IPS-18c (cell line): ENCODE data around the gene TRAPPC3.
"Not testable (repeated sequence)": the region's sequence is repeated elsewhere in the genome, so short reads cannot be mapped to it uniquely, and the experiment has no call there.

Source experiments
- H3K4me3 ChIP-seq: 2 replicates; pipeline ENCODE4 v1.7.0; 2013; ENCODE audit warnings: low read depth, mild to moderate bottlenecking, low read length, moderate library complexity; ENCODE audit not compliant: insufficient read depth
- H3K9me3 ChIP-seq: one replicate; pipeline ENCODE4 v1.6.1; 2013; ENCODE audit warnings: mild to moderate bottlenecking, low read length, moderate library complexity; ENCODE audit not compliant: control insufficient read depth, insufficient read depth

The TRAPPC3 gene

DNA sequence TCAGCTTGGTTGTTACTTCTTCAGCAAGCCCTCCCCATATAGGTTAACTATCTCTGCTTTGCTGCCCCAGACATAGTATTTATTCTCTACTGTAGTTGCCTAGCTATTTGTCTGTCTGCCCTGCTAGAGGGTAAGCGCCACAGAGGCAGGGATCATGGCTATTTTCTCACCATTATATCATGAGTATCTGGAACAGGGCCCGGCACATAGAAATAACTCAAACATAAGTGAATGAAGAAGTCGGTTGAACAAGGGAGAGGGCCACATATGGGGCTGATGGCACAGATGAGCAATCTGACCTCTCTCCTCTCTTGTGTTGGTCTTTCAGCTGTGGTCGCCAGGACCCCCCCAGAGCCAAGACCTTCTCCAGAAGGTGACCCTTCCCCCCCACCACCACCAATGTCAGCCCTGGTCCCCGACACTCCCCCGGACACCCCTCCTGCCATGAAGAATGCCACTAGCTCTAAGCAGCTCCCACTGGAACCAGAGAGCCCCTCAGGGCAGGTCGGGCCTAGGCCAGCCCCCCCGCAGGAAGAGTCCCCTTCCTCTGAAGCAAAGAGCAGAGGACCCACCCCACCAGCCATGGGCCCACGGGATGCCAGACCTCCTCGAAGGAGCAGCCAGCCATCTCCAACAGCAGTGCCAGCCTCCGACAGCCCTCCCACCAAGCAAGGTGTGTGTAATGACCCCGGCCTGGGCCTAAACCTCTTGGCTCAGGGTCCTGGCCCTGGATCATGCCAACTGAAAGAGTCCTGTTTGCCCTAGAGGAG lies 21.5 kb upstream of the TRAPPC3 start:
- H3K4me3 ChIP-seq, result no peak overlapping the region
- H3K9me3 ChIP-seq, result no peaks in the 10 kb centered on the region

DNA sequence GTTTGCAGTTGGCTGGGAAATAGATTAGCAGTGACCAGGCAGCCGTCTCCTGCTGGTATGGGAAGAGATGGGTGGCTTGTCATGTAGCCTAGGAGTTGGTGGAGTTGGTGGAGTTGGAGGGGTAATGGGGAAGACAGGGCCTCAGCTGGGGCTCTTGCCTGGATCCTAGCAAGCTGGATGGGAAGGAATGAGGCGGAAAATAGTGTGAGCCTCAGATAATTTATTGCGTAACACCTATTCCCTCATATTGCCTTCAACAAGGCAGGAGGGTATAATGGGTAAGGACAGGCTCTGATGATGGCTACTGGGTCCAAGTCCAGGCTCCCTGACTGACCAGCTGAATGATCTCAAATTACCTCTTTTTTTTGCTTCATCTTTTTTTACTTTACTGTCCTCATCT lies 19.2 kb upstream of the TRAPPC3 start:
- Histone ChIP-seq H3K9me3 (no peaks in the 10 kb centered on the region), H3K4me3 (no peak overlapping the region)

DNA sequence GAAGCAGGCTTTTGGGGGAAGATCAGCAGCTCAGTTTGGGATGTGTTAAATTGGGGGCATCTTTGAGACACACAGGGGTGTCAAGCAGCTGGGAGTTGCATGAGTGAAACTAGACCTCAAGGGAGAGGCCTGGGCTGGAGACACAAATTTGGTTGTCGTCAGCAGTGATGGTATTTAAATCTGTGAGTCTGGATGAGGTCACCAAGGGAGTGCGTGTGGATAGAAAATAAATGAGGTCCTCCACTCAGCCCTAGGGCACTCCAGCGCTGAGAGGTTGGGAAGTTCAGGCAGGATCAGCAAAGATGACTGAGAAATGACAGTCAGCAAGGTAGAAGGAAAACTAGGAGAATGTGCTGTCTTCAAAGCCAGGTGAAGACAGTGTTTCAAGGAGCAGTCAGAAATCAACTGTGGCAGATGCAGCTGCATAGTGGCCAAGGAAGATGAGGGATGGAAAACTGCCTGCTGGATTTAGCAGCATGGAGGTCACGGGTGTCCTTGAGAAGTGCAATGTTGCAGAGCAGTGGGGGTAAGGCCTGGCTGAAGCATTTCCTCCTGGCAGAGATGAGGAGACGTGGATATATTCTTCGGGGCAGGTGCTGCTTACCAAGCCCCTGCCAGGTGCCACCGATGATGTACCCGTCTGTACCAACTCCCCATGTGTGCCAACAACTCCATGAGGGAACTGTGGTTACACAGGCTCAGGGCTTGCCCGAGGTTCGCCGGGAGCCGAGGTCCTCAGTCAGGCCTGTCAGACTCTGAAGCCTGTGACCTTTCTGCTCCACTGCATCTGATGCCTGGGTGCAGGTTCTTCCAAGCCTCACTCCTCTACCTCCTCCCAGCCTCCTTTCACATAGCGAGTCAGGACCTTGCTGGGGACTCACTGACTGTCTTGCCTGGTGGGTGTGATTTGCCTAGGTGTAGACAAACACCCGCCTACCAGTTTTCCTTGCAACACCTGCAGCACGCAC lies 17.9 kb upstream of the TRAPPC3 start:
- no peak overlapping the region for H3K4me3 ChIP-seq
- no peaks in the 10 kb centered on the region for H3K9me3 ChIP-seq

DNA sequence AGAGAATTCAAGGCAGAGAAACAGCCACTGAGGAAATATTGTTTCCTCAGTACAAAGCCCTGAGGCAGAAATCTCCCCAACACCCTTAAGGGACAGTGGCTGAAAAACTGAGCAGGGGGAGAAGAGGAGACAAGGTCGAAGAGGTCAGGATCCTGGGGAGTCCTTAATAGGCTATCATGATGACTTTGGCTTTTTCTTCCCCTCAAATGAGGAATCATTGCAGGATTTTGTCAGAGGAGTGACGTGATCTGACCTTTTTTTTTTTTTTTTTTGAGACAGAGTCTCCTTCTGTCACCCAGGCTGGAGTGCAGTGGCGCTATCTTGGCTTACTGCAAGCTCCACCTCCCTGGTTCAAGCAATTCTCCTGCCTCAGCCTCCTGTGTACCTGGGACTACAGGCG lies 16.9 kb upstream of the TRAPPC3 start:
- H3K9me3 ChIP-seq, result no peaks in the 10 kb centered on the region
- no peak overlapping the region for H3K4me3 ChIP-seq

DNA sequence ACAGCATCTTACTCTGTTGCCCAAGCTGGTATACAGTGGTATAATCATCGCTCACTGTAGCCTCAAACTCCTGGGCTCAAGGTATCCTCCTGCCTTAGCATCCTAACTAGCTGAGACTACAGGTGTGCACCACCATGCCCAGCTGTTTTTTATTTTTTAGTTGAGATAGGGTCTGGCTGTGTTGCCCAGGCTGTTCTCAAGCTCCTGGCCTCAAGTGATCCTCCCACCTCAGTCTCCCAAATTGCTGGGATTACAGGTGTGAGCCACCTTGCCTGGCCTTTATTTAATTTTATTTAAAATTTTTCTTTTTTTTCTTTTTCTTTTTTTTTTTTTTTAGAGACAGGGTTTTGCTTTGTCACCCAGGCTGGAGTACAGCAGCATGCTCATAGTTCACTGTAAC lies 15.9 kb upstream of the TRAPPC3 start:
- H3K4me3 ChIP-seq, result no peak overlapping the region
- H3K9me3 ChIP-seq, result no peaks in the 10 kb centered on the region

DNA sequence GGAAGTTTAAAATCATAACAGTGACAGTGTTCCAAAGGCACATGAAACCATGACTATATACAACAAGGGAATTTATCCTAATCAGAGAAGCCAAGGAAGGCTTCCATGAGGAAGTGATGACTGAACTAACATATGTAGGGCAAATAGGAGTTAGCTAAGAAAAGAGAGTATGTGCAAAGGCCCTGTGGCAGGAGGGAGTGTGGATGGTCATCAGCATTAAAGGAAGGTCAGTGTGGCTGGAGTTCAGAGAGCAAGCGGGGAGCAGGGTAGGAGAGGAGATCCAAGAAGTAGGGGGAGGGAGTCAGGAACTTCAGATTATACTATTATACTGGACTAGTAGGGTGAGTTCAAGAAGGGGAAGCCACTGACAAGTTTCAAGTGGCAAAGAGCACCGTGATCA lies 15.1 kb upstream of the TRAPPC3 start:
- Histone ChIP-seq H3K4me3 (no peak overlapping the region), H3K9me3 (no peaks in the 10 kb centered on the region)

DNA sequence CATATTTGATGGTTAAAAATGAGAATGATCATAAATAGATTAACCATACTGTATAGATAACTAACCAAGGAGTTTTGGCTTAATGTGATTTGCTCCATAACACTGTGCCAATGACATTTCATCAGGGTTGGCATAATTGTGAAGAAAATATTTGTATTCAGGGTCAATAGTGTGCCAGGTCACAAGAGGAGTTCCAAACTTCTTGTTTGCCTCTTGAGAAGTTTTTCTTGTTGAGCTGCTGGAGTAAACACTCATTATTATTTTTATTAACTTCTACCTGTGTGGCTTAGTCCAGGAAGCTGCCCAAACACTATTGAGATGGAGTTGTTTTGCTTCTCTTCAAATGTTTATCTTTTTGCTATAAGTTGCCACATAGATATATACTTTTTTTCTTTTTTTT lies 14.1 kb upstream of the TRAPPC3 start:
- no peaks in the 10 kb centered on the region for H3K9me3 ChIP-seq
- no peak overlapping the region for H3K4me3 ChIP-seq

DNA sequence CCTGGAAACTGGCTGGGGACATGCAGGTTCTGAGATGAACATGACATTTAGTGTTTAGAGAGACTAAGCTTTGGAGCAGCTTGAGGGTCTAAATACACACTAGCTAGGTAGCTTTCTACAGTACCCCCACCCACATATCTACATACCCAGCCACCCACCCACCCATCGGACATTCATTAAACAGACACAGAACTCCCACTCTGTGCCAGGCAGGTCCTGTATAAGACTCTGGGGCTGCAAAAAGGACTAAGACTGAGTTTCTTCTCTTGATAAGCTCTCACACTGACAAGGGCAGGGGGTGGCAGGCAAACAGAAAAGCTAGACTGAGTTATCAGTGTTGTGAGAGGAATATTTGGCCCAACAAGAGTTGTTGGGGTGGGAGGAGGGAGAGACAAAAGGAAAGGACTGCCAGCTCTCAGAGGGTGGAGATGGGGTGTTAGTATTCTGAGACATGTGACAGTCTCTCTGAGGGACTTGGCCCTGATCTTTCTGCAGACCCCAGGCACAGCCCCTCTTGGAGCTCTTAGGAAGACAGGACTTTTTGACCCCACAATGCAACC lies 13.5 kb upstream of the TRAPPC3 start:
- no peaks in the 10 kb centered on the region for H3K9me3 ChIP-seq
- H3K4me3 ChIP-seq, result no peak overlapping the region

DNA sequence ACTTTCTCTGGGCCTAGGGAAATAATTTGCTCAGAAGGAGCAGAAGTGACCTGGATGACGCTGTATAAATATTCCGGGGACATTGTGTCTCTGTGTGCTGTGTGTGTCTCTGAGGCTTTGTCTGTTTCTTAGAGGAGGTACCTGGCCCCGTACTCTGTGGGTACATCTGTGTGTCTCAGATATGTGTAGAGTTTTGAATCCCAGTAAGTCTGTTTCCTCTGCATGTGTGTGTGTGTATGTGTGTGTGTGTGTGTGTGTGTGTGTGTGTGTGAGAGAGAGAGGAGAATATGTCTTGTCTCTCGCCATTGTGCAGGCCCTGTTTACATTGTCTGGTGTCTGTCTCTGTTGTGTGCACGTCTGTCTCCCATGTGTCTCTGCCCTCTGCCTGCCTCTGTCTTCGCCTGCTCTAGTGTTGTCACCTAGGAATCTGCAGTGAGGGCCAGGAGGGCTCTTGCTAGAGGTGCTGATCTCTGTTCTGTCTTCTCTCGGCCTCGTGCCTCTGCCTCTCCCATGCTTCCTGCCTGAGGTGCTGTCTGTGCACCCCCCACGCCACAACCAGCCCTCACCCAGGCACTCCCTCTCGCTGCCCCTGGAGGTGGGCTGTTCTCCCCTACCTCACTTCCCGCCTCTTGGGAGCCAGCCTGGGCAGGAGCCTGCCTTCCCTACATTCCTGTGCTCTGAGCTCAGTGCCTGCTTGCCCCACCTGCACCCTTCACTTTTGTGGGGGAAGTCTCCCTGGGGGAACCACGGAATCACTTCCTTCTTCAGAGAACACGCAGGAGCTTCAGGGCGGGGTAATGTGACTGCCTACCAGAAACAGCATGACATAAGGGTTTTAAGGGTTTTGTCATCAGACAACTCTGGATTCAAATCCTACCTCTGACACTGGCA lies 12.6 kb upstream of the TRAPPC3 start:
- H3K9me3 ChIP-seq, result no peaks in the 10 kb centered on the region
- H3K4me3 ChIP-seq, result 0 out of 2 replicates have a peak overlapping the region, but pooled peaks have one; percentile 49

DNA sequence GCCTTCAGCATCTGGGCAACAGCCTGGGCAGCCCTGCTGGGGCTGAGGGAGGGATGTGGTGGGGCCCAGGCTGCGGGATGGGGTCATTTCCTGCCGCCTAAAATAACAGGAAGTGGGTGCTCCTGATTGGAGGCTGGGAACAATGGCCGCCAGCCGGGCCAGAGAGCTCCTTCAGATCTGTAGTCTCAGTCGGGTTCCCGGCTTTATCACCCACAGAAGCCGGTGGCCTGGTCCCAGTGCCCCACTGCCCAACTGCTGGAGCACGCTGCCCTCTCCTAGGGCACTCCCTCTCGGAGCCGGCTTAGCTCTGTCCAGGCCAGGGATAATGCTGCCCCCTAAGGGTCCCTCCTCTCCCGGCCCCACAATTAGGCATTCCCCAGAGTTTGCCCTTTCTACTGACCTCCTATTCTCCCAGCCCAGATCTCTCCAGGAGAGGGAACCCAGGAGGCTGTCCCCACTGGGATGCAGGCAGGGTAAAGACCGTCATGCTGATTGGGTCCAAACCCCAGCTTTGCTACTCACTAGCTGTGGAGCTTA lies 11.7 kb upstream of the TRAPPC3 start:
- peak overlapping the region; percentile 49; the same call in 1 of the 2 replicates for H3K4me3 ChIP-seq
- no peaks in the 10 kb centered on the region for H3K9me3 ChIP-seq

DNA sequence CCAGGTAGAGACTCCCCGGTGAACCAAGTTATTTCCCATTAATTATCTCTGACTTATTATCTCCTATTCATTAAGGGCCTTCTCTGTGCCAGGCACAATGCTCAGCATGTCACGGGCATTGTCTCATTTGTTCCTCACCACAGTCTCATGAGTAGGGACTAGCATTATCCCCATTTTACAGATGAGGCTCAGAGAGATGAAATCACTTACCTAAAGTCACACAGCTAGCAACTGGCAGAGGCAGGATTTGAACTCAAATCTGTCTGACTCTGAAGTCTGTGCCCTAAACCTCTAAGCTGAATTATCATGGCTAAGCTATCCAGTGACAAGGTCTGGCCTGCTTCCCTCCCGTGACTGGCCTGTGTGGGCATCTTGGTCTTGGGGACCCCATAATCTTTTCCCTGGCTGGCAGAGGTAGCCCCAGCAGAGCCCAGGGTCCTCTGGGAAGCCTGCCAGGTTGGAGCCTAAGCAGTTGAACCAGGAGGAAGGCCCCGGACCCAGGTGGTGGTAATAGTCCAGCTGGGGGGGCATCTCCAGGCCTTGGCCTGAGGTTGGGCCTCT lies 11.2 kb upstream of the TRAPPC3 start:
- H3K4me3 ChIP-seq, result peak overlapping the region; percentile 49
- H3K9me3 ChIP-seq, result no peaks in the 10 kb centered on the region

DNA sequence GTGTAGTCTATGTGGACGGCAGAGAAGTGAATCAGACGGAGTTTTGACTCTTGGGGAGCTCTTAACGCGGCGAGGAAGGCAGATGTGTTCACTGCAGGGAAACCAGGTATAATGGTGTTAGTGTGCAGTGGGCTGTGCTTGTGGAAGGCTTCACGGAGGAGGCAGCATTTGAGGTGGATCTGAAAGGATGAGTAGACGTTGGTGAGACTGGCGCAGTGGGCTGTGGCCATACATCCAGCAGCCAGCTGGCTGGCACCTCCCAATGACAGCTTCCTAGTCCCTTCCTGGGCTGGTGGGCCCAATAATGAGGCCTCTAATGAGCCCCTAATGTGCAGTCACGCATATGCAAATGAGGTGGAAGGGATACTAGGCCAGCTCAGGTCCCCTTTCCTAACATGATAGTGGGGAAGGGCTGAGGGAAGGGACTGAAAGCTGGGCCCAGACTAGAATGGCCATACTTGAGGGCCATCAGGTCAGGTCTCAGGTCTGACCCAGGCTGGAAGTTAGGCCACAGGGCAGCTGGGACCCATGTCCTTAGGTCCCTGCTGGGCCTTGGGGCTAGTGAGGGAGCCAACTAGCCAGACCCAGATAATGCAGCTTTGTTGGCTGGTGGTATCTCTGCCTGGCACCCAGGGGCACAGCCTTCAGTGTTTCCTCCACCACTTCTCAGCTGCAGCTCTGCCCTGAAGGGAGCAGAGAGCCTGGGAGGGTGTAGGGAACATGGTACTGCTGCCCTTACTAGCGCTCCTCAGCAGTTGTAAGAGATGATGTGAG lies 10.5 kb upstream of the TRAPPC3 start:
- Histone ChIP-seq H3K4me3 (no peak overlapping the region), H3K9me3 (no peaks in the 10 kb centered on the region)

DNA sequence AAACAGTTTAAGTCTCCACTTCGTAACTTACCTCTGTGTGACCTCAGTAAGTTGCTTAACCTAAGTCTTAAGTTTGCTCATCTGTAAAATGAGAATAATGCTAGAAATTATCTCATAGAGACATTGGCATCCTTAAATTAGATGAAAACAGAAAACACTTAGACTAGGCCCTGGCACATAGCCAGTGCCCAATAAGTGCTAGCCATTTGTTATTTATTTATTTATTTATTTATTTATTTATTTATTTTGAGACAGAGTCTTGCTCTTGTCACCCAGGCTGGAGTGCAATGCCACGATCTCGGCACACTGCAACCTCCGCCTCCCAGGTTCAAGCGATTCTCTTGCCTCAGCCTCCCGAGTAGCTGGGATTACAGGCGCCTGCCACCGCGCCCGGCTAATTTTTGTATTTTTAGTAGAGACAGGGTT lies 9.6 kb upstream of the TRAPPC3 start:
- H3K9me3 ChIP-seq, H3K4me3 ChIP-seq: not testable (repeated sequence)

DNA sequence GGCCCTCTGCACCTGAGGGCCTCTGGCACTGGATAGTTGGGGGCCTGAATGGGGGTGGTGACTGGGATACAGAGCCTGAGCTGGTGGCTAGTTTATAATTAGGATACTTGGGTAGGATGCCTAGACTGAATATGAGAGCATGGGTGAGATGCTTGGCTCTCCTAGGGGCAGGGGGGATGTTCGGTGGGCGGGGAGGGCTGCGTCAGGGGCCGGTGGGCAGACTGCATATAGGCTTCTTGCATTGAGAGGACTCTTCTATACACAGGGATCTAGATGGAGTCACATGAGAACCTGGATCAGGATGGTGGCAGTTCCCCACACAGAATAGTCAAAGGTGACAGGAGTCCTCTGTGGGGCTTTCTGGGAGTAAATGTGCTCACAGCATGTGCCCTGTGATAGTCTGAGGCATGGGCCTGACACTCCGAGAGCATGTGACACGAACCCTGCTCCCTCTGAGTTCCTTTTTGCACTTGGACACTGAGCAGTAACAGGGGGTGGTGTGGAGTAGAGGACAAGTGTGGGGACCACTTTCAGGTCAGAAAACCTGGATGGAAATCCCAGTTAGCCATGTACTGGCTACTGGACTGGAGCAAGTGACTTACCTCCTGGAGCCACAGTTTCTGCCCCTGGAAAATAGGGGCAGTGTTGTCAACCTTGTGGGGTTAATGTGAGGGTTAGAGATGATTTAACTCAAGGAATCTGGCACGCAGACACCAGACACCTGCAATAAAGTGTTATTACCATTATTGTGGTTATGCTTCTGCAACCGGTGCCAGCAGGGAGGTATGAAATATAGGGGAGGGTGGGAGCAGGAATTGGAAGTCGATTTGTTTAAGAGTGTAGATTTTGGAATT lies 8.9 kb upstream of the TRAPPC3 start:
- peak overlapping the region; percentile 90; the same call in 1 of the 2 replicates for H3K4me3 ChIP-seq
- no peaks in the 10 kb centered on the region for H3K9me3 ChIP-seq
